Large intestine (tissue), 3 donors: ENCODE data around the gene ASB13. TPM values are rescaled to one million over a fixed set of nuclear protein-coding genes. Genes with fewer than 3 reads are reported as not detected.
A peak's percentile ranks its signal among the peaks of the same experiment; 100 is the strongest.

Experiments
- DNase-seq, 2 donors: peaks; one replicate each; pipeline versions ENCODE4 v3.0.0 to v3.0.0-alpha.2; 2013
- H3K27ac ChIP-seq: one replicate; pipeline ENCODE4 v1.5.1; 2013; ENCODE audit warnings: low read length
- H3K27me3 ChIP-seq: 2 replicates; pipeline ENCODE4 v1.6.1; 2013; ENCODE audit warnings: low read length; ENCODE audit not compliant: control insufficient read depth, insufficient read depth
- H3K36me3 ChIP-seq: 2 replicates; pipeline ENCODE4 v1.6.1; 2013; ENCODE audit warnings: low read length; ENCODE audit not compliant: control insufficient read depth, insufficient read depth
- H3K4me1 ChIP-seq: one replicate; pipeline ENCODE4 v1.6.1; 2013; ENCODE audit warnings: low read length; ENCODE audit not compliant: control insufficient read depth, insufficient read depth
- H3K4me3 ChIP-seq: one replicate; pipeline ENCODE4 v1.5.1; 2013; ENCODE audit warnings: low read length
- H3K9me3 ChIP-seq: one replicate; pipeline ENCODE4 v1.6.1; 2013; ENCODE audit warnings: mild to moderate bottlenecking, low read depth, low read length, moderate library complexity; ENCODE audit not compliant: control insufficient read depth
- WGBS: methylation state at CpG from one replicate; pipeline ENCODE4 v1.1.5; 2013; ENCODE audit warnings: low lambda C conversion rate; ENCODE audit not compliant: insufficient coverage; 5-methylcytosine and 5-hydroxymethylcytosine counted together
- polyA plus RNA-seq: library from polyadenylated mRNA; unstranded; fragments of 120-200 nt; gene quantifications from one replicate; pipeline ENCODE4 v1.2.1, GENCODE V29; 2013

ASB13 gene
- polyA plus RNA-seq, 1 donor: 29.9 TPM

DNA sequence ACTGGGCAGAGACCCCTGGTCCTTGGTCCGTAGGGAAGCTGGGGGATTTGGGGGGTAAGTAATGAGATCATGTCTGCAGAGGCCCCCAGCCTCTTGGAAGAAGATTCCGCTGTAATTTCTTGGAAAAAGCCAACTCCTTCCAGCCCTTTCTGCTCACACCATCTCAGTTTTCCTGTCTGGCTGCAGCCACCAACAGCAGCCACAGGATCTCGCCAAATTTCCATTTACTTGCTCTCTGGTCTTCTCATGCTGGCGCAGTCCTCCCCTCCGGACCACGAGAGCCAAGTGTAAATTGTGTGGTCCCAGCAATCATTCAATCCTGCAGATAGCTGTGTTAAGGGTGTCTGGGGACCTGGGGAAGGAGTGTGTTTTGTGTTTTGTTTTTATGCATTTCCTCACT is 49.6 kb downstream of the ASB13 start:
- Histone ChIP-seq H3K9me3 (no peaks in the 10 kb centered on the region), H3K36me3 (no peaks in the 10 kb centered on the region), H3K27me3 (no peaks in the 10 kb centered on the region), H3K27ac (no peak overlapping the region), H3K4me1 (peaks cover 28% of the 10 kb centered on the region), H3K4me3 (no peak overlapping the region)
- no peak for DNase-seq
- no CpG with 5 or more reads among the region's 6 CpGs for WGBS

- H3K36me3 ChIP-seq: no peaks in the 10 kb centered on the region
- no peak for DNase-seq
- no CpG with 5 or more reads among the region's 26 CpGs for WGBS
Measured at GRCh38 chr10:5616046-5616445, 50.3 kb downstream of the ASB13 start.

DNA sequence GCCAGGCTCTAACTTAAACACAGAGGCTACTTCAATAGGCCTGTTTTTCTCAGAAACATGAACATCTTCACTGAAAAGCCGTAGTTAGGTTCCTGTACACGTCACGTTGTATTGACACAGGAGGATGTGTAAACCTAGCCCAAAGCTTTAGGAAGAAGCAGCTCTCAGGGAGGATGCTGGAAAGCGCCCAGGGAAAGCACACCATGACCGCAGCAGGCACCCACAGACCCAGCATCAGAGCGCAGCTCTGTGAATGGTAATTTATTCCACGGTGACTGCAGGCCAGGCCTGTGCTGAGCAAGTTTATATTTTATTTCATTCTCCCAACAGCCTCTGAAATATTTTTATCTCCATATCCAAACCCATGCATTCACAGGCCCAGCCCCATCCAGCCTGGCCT is 51.1 kb downstream of the ASB13 start:
- Histone ChIP-seq H3K36me3 (no peaks in the 10 kb centered on the region), H3K4me1 (peaks cover 36% of the 10 kb centered on the region), H3K27me3 (no peaks in the 10 kb centered on the region), H3K9me3 (no peaks in the 10 kb centered on the region), H3K27ac (no peak overlapping the region), H3K4me3 (no peak overlapping the region)
- no CpG with 5 or more reads among the region's 7 CpGs for WGBS
- DNase-seq: no peak

More at GRCh38 chr10:5616046-5616445, 50.3 kb downstream of the ASB13 start:
- Histone ChIP-seq H3K27me3 (no peaks in the 10 kb centered on the region), H3K4me3 (no peak overlapping the region), H3K4me1 (peaks cover 32% of the 10 kb centered on the region), H3K9me3 (no peaks in the 10 kb centered on the region), H3K27ac (no peak overlapping the region)

DNA sequence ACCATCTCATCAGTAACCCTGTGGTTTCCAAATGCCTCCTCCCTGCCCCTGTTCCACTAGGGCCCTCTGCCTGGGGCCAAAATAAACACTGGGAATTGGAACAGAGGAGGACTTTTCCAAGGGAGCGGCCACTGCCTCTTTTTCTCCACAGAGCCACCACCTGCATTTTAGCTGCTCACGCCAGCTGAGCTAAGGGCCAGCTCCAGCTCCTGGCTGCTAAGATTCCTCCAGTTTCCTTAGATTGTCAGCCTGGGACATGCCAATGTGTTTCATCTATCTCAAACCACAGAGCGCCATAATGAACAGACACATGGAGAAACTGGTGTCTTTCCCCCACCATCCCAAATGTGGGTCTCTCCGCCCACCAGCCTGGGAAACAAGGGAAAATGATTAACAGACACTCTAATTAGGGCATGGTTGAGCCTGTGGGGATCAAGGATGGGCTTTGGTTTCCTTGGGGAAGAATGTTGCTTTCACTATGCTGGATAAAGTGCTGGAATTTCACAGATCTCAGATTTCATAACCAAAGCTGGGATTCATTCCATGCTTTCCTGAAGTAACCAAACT is 52.2 kb downstream of the ASB13 start:
- Histone ChIP-seq H3K9me3 (no peaks in the 10 kb centered on the region), H3K4me1 (peaks cover 40% of the 10 kb centered on the region), H3K27me3 (no peaks in the 10 kb centered on the region), H3K4me3 (no peak overlapping the region), H3K36me3 (no peaks in the 10 kb centered on the region), H3K27ac (no peak overlapping the region)
- no peak for DNase-seq
- WGBS: no CpG with 5 or more reads among the region's 4 CpGs

- Histone ChIP-seq H3K9me3 (no peaks in the 10 kb centered on the region), H3K27ac (no peak overlapping the region), H3K27me3 (no peaks in the 10 kb centered on the region), H3K36me3 (no peaks in the 10 kb centered on the region), H3K4me3 (no peak overlapping the region), H3K4me1 (peaks cover 39% of the 10 kb centered on the region)
- no CpG with 5 or more reads among the region's 13 CpGs for WGBS
- no peak for DNase-seq
Measured at GRCh38 chr10:5613481-5614154, 52.8 kb downstream of the ASB13 start.

DNA sequence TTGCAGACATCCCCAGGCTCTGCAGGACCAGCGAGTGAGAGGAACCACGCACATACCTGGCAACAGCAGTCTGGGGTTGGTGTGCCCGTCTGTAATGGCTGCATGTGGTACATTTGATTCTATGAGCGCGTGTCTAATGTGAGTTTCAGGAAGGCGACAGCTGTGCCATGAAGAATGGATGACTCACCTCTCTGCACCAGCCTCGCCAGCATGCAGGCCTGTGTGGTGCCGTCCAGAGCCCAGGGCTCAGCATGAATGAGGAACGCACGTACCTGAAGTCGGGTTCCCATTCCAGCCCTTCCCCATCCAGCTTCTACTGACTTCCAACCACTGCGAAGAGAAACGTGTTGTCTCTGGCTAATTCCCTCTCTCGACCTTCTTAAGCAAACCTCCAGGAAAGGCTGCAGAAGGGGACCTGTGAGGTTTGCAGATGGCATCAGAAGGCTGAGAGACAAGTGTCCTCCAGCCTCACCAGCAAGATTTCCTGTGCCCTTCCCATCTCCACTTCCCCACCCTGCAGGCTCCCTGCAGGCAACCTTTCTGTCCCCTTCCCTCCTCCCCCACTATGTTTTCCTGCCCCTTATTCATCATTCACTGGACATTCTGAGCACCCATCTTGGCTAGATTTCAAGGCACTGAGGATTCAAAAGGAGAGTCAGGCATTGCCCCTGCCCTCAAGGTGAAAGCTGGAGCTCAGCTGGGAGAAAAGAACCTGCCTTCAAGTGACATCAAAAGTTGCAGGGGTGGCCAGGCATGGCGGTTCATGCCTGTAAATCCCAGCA is 54.3 kb downstream of the ASB13 start:
- Histone ChIP-seq H3K36me3 (no peaks in the 10 kb centered on the region), H3K27ac (no peak overlapping the region), H3K27me3 (no peaks in the 10 kb centered on the region), H3K9me3 (no peaks in the 10 kb centered on the region), H3K4me3 (no peak overlapping the region), H3K4me1 (peaks cover 33% of the 10 kb centered on the region)
- 100% methylated on average over 1 of the region's 15 CpGs for WGBS
- no peak for DNase-seq

GRCh38 chr10:5609952-5610616 is 56.3 kb downstream of the ASB13 start:
- Histone ChIP-seq H3K27ac (peak overlapping the region; percentile 94), H3K4me1 (peaks cover 37% of the 10 kb centered on the region), H3K9me3 (no peaks in the 10 kb centered on the region), H3K27me3 (no peaks in the 10 kb centered on the region), H3K4me3 (no peak overlapping the region), H3K36me3 (no peaks in the 10 kb centered on the region)
- peak; percentile 91 to 97 for DNase-seq
- WGBS: 60% methylated on average over 1 of the region's 11 CpGs

DNA sequence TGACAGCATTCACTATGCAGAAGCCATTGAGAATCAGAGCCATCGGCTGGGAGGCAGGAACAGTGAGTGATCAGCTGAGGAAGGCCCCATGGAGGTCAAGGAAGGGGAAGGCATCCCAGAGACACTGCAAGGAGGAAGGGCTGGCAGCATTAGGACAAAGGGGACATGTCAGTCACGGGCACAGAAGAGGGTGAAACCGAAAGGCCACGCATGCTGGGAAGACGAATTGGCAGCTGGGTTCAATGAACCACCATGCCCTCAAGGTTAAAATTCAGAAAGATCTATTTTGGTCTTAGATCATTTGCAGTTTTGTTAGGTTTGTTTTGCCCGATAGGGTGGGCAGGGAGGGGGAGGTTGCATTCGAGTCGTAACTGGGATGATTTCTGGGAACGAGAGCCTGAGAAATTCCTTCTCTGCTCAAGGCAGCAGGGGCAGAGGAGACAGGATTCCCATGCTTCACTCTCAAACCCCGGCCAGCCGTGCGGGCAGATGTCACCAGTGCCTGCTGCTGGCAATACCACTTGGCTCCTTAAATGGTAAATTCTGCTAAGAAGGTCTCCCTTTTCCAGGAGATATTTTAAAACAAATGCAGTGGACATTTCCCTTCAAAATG is 57.7 kb downstream of the ASB13 start:
- peak overlapping the region; percentile 94 for H3K27ac ChIP-seq
- WGBS: no CpG with 5 or more reads among the region's 12 CpGs

GRCh38 chr10:5607594-5607993 is 58.8 kb downstream of the ASB13 start:
- Histone ChIP-seq H3K27me3 (no peaks in the 10 kb centered on the region), H3K4me3 (no peak overlapping the region), H3K36me3 (no peaks in the 10 kb centered on the region), H3K27ac (no peak overlapping the region), H3K4me1 (peaks cover 28% of the 10 kb centered on the region), H3K9me3 (peaks cover 3% of the 10 kb centered on the region)
- no CpG with 5 or more reads among the region's 7 CpGs for WGBS
- no peak for DNase-seq

More for the DNA sequence above, 57.7 kb downstream of the ASB13 start:
- Histone ChIP-seq H3K9me3 (peaks cover 3% of the 10 kb centered on the region), H3K36me3 (no peaks in the 10 kb centered on the region), H3K4me3 (no peak overlapping the region), H3K27me3 (no peaks in the 10 kb centered on the region), H3K4me1 (peaks cover 30% of the 10 kb centered on the region)
- DNase-seq: no peak

DNA sequence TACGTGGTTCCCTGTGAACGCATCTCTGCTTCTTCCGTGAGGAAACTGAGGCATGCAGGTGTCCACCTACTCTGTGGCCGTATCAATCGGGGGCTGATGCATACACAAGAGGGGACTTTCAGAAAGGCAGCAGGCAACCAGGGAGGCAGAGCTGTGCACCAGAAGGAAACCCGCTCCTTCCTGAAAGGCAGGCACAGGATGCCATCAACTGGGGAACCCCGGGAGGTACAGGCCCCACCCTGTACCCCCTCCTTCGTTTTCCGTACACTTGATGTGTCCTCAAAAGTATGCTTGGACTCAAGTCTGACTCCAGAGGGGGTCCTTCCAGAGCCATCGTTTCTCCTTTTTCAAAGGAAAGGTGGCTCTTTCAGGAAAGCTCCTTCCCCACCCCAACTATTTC is 59.5 kb downstream of the ASB13 start:
- no CpG with 5 or more reads among the region's 10 CpGs for WGBS
- Histone ChIP-seq H3K36me3 (no peaks in the 10 kb centered on the region), H3K27me3 (no peaks in the 10 kb centered on the region), H3K4me1 (peaks cover 28% of the 10 kb centered on the region), H3K4me3 (no peak overlapping the region), H3K27ac (no peak overlapping the region), H3K9me3 (peaks cover 3% of the 10 kb centered on the region)
- no peak for DNase-seq
